GM18951 (cell line): ENCODE measurements around the gene GTPBP6.
"Not testable (repeated sequence)": the region's sequence is repeated elsewhere in the genome, so short reads cannot be mapped to it uniquely, and the experiment has no call there.

Experiments used
- POLR2A ChIP-seq: IDR thresholded peaks from 4 replicates; pipeline ENCODE4 v1.6.1; 2011; ENCODE audit warnings: mild to moderate bottlenecking; ENCODE audit not compliant: insufficient read length, insufficient read depth; ENCODE audit errors: extremely low read depth
- in situ Hi-C: fragments of 300-500 bp; cut with MboI; formaldehyde crosslinking; loops from one replicate; pipeline ENCODE4 v1.12.0; 2022; ENCODE audit warnings: low sequenced_read_pairs, mixed read lengths, inconsistent platforms; ENCODE audit not compliant: unreplicated experiment

GTPBP6 gene

DNA sequence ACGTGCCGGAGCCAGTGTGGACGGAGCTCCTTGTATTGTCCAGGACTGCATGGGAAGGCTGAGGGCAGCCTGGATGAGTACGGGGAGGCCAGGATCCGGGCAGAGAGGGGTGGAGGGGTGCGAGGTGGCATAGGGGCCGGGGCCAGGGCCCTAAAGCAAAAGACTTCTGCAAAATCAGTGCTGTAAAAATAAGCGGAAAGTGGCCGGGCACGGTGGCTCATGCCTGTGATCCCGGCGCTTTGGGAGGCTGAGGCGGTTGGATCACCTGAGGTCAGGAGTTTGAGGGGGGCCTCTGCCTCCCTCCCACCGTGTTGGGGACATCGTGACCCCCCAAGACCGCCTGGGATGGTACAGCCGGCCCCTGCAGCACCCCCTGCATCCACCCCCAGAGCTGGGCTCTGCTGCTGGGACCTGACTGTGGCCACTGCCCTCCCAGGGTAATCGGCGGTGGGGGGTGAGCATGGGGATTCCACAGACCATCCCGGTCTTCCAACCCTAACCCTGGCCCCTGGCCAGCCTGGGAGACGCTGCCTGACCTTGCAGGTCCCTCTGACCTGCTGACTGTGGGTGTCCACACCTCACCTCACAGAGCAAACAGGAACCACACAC, 60.8 kb downstream of the GTPBP6 start:
- in situ Hi-C loops = no loop called here
- TF ChIP-seq POLR2A = no peak

DNA sequence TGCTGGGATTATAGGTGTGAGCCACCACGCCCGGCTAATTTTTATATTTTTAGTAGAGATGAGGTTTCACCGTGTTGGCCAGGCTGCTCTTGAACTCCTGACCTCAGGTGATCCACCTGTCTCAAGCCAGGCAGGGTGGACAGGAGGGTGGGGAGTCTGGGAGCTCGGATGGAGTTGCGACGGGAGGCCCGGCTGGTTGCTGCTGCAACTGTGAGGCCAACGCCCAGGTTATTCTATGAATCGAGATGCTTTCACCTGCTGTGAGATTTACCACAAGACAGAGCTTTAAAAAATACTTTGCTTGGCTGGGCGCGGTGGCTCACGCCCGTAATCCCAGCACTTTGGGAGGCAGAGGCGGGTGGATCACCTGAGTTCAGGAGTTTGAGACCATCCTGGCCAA, 61.5 kb downstream of the GTPBP6 start:
- in situ Hi-C loops = not testable (repeated sequence)

DNA sequence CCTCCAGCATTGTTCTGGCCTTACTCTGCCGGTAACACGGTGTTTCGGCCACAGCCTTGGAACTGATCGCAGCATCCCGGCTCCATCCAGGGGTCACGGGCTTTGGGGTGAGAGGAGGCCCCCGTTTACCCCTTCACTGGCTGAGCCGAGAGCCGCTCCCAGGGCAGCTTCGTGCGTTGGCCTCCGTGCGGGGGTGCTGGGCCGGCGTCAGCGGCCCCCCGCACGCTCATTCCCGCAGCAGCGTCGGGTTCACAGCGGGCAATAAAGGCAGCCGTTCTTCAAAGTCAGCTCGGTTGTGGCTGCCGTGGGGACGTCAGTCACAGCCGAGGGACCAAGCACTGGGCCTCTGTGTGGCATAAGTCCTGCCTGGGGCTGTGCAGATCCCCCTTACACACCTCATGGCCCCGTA, 62.7 kb downstream of the GTPBP6 start:
- TF ChIP-seq POLR2A = no peak
- in situ Hi-C loops = no loop called here
